ENCODE measurements around the gene ARHGAP26. TPM values are rescaled to one million over a fixed set of nuclear protein-coding genes. Genes with fewer than 3 reads are reported as not detected.

The ARHGAP26 gene
- total and polyA plus RNA-seq, 12 donors, result 7.5 to 45.8 (median 37.2) TPM

DNA sequence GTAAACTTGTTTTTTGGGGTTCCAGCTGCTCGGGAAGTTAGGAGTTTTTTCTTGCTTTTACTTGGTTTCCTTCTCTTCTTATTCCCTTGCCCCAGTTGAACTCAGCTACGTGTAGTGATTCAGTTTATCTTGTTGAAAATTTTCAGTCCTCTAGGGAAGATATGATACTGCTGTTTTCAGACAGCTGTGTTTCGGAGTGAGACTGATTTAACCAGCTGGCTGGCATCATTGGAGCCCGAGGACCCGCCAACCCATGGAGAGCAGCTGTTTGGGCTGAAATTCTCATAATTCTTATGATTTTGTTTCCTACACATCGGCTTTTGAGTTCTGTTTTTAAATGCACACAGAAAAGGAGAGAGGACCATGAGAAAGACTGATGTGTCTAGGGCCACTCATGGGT, 361.8 kb downstream of the ARHGAP26 start:
- no peak for ATAC-seq
- H3K4me1 ChIP-seq, result peaks cover 11 to 98% (median 59%) of the 10 kb centered on the region in 9 donors
- peak overlapping the region in 5 of 10 donors; percentile 5 to 69 (median 32) for H3K27ac ChIP-seq
- peaks cover 0 to 24% (median 0%) of the 10 kb centered on the region in 9 donors for H3K36me3 ChIP-seq
- H3K27me3 ChIP-seq, result no peaks in the 10 kb centered on the region
- TF ChIP-seq CTCF (IDR thresholded peaks at IDR 0.05), result no peak
- H3K9me3 ChIP-seq, result no peaks in the 10 kb centered on the region
- intact Hi-C loops (cut with DNase I), result loop anchor here in 1 of 10 donors (10.0 kb wide), 1 partner anchor 67 kb away; no protein-coding TSS in a partner anchor
- WGBS, 2 donors, result 61 to 65% methylated on average over 6 of the region's 6 CpGs
- no peak for DNase-seq
- H3K4me3 ChIP-seq, result no peak overlapping the region

GRCh38 chr5:143132739-143133138, 362.6 kb downstream of the ARHGAP26 start:
- Histone ChIP-seq H3K27me3 (no peaks in the 10 kb centered on the region), H3K4me3 (no peak overlapping the region), H3K4me1 (peaks cover 9 to 91% (median 52%) of the 10 kb centered on the region in 9 donors), H3K27ac (peak overlapping the region in 3 of 10 donors; percentile 6 to 69 (median 32)), H3K36me3 (peaks cover 0 to 30% (median 0%) of the 10 kb centered on the region in 9 donors), H3K9me3 (no peaks in the 10 kb centered on the region)
- intact Hi-C loops (cut with DNase I), result loop anchor here in 1 of 10 donors (10.0 kb wide), 1 partner anchor 68 kb away; no protein-coding TSS in a partner anchor
- ATAC-seq (no peak), DNase-seq (no peak)
- WGBS, 2 donors, result 94% methylated on average over 1 of the region's 1 CpG
- no peak for TF ChIP-seq CTCF (IDR thresholded peaks at IDR 0.05)

GRCh38 chr5:143133721-143134120, 363.5 kb downstream of the ARHGAP26 start:
- H3K27me3 ChIP-seq, result no peaks in the 10 kb centered on the region
- DNase-seq (no peak), ATAC-seq (peak in 1 of 8 donors; percentile 7)
- no peaks in the 10 kb centered on the region for H3K9me3 ChIP-seq
- intact Hi-C loops (cut with DNase I), result loop anchor here in 1 of 10 donors (10.0 kb wide), 1 partner anchor 69 kb away; no protein-coding TSS in a partner anchor
- H3K36me3 ChIP-seq, result peaks cover 0 to 30% (median 0%) of the 10 kb centered on the region in 9 donors
- 78 to 80% methylated on average over 11 of the region's 11 CpGs for WGBS, 2 donors
- peak overlapping the region in 5 of 10 donors; percentile 7 to 69 (median 37) for H3K27ac ChIP-seq
- no peak overlapping the region for H3K4me3 ChIP-seq
- peaks cover 6 to 90% (median 43%) of the 10 kb centered on the region in 9 donors for H3K4me1 ChIP-seq
- no peak for TF ChIP-seq CTCF (IDR thresholded peaks at IDR 0.05)

DNA sequence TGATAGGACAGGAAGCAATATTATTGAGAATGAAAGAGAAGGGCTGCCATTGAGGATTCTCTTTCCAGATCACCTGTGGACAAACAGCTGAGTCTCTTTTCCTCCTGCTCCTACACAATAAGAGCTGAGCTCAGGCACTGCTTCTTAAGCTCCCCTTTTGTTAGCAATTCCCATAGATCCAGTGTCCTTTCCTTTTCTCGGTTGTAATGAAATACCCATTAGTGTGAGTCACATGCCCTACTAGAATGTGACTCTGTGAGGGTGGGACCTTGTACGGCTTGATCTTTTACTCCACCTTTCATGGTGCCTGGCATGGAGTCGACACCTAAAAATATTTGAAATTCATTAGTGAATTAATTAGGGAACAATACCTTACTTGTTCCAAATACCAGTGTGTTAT, 364.1 kb downstream of the ARHGAP26 start:
- H3K36me3 ChIP-seq, result peaks cover 0 to 31% (median 0%) of the 10 kb centered on the region in 9 donors
- intact Hi-C loops (cut with DNase I), result loop anchor here in 1 of 10 donors (10.0 kb wide), 1 partner anchor 69 kb away; no protein-coding TSS in a partner anchor
- H3K4me3 ChIP-seq, result no peak overlapping the region
- TF ChIP-seq CTCF (IDR thresholded peaks at IDR 0.05), result no peak
- H3K27ac ChIP-seq, result peak overlapping the region in 4 of 10 donors; percentile 31 to 69 (median 46)
- WGBS, 2 donors, result 79 to 83% methylated on average over 3 of the region's 3 CpGs
- H3K27me3 ChIP-seq, result no peaks in the 10 kb centered on the region
- peaks cover 6 to 90% (median 39%) of the 10 kb centered on the region in 9 donors for H3K4me1 ChIP-seq
- no peak for DNase-seq
- no peaks in the 10 kb centered on the region for H3K9me3 ChIP-seq
- ATAC-seq, result no peak

Measured in heart right ventricle (tissue), 16 donors.